ENCODE measurements around the gene BOLA3.

- no peak for TF ChIP-seq GATA2 (IDR thresholded peaks at IDR 0.05; ENCODE audit: low read depth, low read length)
- no peak for TF ChIP-seq GATA3 (IDR thresholded peaks at IDR 0.05; ENCODE audit: low read depth, low read length)
Measured at GRCh38 chr2:74147727-74148456, at the start of gene BOLA3.
